HG03064 (cell line): Measurements from ENCODE around the gene CD300LG.
"Not testable (repeated sequence)": the region's sequence is repeated elsewhere in the genome, so short reads cannot be mapped to it uniquely, and the experiment has no call there.

ENCODE experiments used
- ATAC-seq: cut with Tn5 transposase; IDR thresholded peaks from one replicate; pipeline ENCODE4 v1.9.1; 2021; ENCODE audit warnings: low read depth; ENCODE audit not compliant: unreplicated experiment

CD300LG gene

GRCh38 chr17:43846963-43847371 is at the start of gene CD300LG:
CD300LG (plus strand) TSS chr17:43847176; CDS start chr17:43847217, 41 bp downstream.
- ATAC-seq: no peak

- not testable (repeated sequence) for ATAC-seq
Observed at GRCh38 chr17:43798024-43798423, 49.0 kb upstream of the CD300LG start.

- no peak for ATAC-seq
Observed at GRCh38 chr17:43799047-43799446, 47.9 kb upstream of the CD300LG start.

- no peak for ATAC-seq
Observed at GRCh38 chr17:43800736-43801135, 46.2 kb upstream of the CD300LG start.

- ATAC-seq: no peak
Observed at GRCh38 chr17:43801844-43802243, 45.1 kb upstream of the CD300LG start.

- no peak for ATAC-seq
Observed at GRCh38 chr17:43803758-43804157, 43.2 kb upstream of the CD300LG start.

- ATAC-seq: no peak
Observed at GRCh38 chr17:43805117-43805516, 41.9 kb upstream of the CD300LG start.

- no peak for ATAC-seq
Observed at GRCh38 chr17:43808076-43808475, 38.9 kb upstream of the CD300LG start.

- no peak for ATAC-seq
Observed at GRCh38 chr17:43809121-43809520, 37.9 kb upstream of the CD300LG start.

- no peak for ATAC-seq
Observed at GRCh38 chr17:43810226-43810715, 36.7 kb upstream of the CD300LG start.

GRCh38 chr17:43810823-43811222 is 36.2 kb upstream of the CD300LG start:
- ATAC-seq: no peak

GRCh38 chr17:43812396-43813265 is 34.3 kb upstream of the CD300LG start:
- no peak for ATAC-seq

GRCh38 chr17:43813386-43813785 is 33.6 kb upstream of the CD300LG start:
- ATAC-seq: no peak

- no peak for ATAC-seq
Observed at GRCh38 chr17:43814026-43814425, 33.0 kb upstream of the CD300LG start.

GRCh38 chr17:43814714-43815113 is 32.3 kb upstream of the CD300LG start:
- ATAC-seq: no peak

GRCh38 chr17:43816336-43817320 is 30.3 kb upstream of the CD300LG start:
- no peak for ATAC-seq

- ATAC-seq: no peak
Observed at GRCh38 chr17:43817826-43818225, 29.1 kb upstream of the CD300LG start.

GRCh38 chr17:43818966-43819365 is 28.0 kb upstream of the CD300LG start:
- ATAC-seq: no peak

GRCh38 chr17:43820759-43821158 is 26.2 kb upstream of the CD300LG start:
- no peak for ATAC-seq

GRCh38 chr17:43822570-43823190 is 24.3 kb upstream of the CD300LG start:
- no peak for ATAC-seq
